GM12872 (cell line): ENCODE data around the gene MIAT.

Experiments used
- CTCF ChIP-seq: IDR thresholded peaks from 3 replicates; pipeline ENCODE4 v1.5.1; 2011; ENCODE audit warnings: low read depth, mild to moderate bottlenecking, low read length, moderate library complexity; ENCODE audit not compliant: insufficient read depth

MIAT gene

GRCh38 chr22:26663374-26663923 lies 6.1 kb downstream of the MIAT start:
- no peak for TF ChIP-seq CTCF

GRCh38 chr22:26665813-26666231 lies 8.4 kb downstream of the MIAT start:
- TF ChIP-seq CTCF = no peak

GRCh38 chr22:26667140-26667539 lies 9.8 kb downstream of the MIAT start:
- TF ChIP-seq CTCF = no peak

- TF ChIP-seq CTCF = peak; percentile 64
Observed at GRCh38 chr22:26669060-26669481, 11.7 kb downstream of the MIAT start.

- no peak for TF ChIP-seq CTCF
Observed at GRCh38 chr22:26670459-26670858, 13.1 kb downstream of the MIAT start.

GRCh38 chr22:26671317-26672059 lies 14.1 kb downstream of the MIAT start:
- TF ChIP-seq CTCF = no peak

- TF ChIP-seq CTCF = no peak
Observed at GRCh38 chr22:26672060-26672471, 14.7 kb downstream of the MIAT start.
